Activated CD4-positive, alpha-beta T cell treated with anti-CD3 and anti-CD28 coated beads for 48 hours (primary cell): ENCODE measurements around the gene PSTPIP1.

Experiments
- DNase-seq: peaks from one replicate; pipeline ENCODE4 v3.0.0-alpha.2; 2020

The PSTPIP1 gene

DNA sequence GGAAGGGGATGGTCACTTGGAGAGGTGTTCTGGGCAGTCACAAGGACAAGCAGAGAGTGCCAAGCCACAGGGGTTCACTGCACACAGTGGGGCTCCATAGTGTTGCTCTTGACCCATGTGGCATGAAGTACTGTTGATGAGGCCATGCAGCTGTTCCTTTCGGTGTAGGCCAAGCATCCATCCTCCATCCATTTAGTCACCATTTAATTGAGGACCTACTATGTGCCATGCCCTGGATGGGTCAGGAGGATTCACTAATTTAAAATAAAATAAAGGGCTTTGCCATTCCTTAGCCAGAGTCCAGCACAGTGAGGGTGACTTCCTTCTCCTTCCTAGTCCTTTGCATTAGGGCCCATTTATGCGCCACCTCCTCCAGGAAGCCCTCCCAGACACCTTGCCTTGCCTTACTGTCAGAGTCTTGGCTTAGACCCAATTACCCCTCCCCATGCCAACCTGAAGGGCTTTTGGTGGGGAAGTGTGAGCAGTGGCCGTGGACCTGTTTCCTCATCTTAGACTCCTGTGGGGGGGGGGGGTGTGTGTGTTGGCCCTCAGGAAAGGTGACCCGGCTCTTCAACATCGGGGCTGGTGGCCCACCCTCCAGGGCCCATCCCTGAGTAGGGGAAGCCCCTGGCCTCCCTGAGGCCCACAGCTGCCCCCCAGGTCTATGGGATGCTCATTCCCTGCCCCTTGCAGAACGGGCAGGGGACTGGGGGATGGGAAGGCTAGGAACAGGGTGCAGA is 25.6 kb downstream of the PSTPIP1 start:
- no peak for DNase-seq

DNA sequence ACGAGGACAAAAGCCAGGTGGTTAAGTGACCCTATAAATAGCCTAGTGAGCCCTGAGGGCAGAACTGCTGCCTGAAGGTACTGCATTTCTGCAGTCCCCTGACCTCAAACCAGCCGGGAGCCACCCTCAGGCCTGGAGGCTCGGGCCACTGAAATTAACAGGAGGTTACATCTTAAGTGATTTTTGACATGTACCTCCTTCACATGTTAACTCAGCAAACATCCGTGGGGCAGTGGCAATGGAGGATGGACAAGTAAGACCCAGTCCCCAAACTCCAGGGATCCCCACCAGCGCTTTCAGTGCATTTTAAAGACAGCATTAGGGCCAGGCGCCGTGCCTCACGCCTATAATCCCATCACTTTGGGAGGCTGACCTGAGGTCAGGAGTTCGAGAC is 26.2 kb downstream of the PSTPIP1 start:
- no peak for DNase-seq

DNA sequence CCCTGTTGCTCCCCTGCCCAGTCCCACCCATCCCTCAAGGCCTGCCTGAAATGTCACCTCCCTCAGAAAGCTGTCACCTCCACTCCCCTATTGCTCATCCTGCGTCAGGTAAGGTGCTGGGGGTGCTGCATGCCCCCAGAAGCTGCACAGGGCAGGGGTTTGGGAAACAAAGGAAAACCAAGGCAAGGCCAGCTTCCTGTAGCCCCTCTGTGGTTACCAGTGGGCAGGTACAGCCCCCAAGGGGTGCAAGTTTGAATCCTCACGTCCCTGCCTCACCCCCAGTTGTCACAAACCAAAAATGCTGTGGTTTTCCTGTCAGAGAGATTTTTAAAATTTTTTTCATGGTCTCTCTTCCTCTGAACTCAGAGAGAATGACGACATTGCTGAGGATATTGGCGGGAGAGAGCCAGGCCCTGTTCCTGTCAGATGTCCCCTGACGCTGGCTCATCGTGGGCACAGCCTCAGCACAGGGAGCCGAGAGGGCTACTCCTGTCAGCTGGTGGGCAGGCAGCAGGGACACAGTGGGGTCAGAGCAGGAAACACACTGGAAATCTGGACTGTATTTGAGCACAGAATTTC is 27.0 kb downstream of the PSTPIP1 start:
- peak; percentile 68 for DNase-seq

- DNase-seq, result no peak
Measured at GRCh38 chr15:77022646-77023575, 28.0 kb downstream of the PSTPIP1 start.

DNA sequence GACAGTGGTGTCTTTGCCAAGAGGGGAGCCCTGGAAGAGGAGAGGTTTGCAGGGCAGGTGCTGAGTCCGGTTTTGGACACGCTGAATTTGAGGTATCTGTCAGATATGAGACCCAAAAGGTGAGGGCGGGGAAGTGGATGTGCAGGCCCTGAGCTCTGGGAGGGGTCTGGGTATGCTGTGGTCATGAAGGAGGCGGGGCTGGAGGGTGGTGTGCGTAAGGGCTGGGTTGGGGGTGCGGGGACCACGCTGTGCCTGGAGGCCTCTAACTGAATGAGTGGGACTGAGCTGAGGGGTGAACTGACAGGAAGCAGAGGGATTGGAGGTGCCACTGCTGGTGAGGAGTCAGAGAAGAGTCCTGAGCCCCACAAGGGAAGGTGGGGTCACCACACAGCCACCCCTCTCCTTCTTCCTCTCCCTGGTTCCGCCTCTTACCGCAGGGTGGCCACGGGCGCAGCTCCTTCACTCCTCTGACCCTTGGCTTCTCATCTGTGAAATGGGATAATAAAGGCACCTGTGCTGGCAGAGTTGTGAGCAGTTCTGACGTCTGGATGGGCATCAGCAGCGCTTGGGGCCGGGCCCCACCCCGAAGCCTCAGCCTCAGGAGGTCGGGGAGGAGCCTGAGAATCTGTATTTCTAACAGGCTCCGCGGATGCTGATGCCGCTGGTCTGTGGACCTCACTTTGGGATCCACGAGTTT is 28.8 kb downstream of the PSTPIP1 start:
- DNase-seq, result peak; percentile 5

DNA sequence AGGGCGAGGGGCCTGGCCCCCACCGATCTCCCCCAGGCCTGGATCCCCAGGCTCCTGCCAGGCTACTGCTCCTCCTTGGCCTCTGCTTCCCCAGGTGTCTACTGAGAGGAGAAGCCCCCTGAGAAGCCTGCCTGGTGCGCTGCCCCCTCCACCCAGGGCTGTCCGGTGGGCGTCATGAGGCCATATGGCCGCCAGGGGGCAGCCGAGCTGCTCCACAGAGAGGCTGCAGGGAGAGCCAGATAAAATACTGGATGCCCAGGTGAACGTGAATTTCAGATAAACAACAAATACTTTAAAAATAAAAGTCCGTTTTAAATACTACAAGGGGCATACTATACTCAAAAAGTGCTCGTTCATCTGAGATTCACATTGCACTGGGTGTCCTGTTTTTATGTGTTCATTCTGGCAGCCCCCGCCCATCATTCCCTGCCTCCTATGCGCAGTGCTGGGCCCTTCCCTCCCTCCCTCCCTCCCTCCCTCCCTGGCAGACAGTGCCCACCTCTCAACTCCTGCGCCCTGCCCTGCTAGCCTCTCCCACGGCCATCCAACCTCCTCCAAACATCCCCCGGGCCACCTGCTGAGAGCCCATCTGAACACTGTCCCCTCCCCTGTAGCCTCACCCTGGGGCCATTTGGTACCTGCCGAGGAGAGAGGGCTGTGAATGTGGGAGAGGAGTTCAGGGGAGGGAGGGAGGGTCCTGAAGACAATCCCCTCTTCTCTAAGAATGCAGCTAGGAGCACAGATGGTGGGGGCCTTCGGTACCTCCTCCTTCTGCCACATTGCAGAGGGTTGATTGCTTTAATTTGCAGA is 29.6 kb downstream of the PSTPIP1 start:
- DNase-seq, result peak; percentile 80

DNA sequence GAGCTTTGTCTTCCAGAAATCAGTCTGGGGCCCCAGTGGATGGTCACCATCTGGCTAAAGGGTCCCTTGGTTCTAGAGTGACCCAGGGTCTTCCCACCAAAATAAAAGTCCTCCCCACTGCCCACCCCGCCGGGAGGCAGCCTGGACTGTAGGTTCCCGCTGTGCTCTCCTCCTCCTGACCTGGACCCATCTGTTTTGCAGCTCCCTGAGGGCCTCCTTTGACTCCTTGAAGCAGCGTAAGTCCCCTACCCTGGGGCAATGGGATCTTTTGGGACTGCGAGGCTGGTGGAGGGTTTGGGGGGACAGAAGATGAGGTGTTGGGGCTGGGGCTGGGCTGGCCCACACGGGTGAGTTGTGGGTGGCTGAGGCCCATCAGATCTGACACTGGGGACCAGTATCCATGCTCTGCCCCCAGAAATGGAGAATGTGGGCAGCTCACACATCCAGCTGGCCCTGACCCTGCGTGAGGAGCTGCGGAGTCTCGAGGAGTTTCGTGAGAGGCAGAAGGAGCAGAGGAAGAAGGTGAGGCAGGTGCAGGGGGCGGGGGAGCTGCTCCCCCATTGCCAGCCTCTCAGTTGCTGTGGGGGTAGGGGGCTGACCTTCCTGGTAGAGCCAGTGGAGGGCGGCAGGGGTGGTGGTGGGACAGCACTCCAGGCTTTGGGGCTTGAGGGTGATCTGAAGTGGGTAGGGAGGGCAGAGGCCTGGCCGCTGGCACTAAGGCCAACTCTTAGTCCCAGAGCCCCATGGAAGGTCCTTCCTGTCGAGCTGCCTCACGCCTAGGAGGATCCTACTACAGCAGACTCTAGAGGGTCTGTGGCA is 30.4 kb downstream of the PSTPIP1 start:
- peak; percentile 0 for DNase-seq

GRCh38 chr15:77025941-77026411 is 31.1 kb downstream of the PSTPIP1 start:
- peak; percentile 1 for DNase-seq

- peak; percentile 2 for DNase-seq
Measured at GRCh38 chr15:77026501-77027110, 31.7 kb downstream of the PSTPIP1 start.

GRCh38 chr15:77027111-77027696 is 32.3 kb downstream of the PSTPIP1 start:
- peak; percentile 1 for DNase-seq

- peak; percentile 1 for DNase-seq
Measured at GRCh38 chr15:77027697-77028450, 32.9 kb downstream of the PSTPIP1 start.

DNA sequence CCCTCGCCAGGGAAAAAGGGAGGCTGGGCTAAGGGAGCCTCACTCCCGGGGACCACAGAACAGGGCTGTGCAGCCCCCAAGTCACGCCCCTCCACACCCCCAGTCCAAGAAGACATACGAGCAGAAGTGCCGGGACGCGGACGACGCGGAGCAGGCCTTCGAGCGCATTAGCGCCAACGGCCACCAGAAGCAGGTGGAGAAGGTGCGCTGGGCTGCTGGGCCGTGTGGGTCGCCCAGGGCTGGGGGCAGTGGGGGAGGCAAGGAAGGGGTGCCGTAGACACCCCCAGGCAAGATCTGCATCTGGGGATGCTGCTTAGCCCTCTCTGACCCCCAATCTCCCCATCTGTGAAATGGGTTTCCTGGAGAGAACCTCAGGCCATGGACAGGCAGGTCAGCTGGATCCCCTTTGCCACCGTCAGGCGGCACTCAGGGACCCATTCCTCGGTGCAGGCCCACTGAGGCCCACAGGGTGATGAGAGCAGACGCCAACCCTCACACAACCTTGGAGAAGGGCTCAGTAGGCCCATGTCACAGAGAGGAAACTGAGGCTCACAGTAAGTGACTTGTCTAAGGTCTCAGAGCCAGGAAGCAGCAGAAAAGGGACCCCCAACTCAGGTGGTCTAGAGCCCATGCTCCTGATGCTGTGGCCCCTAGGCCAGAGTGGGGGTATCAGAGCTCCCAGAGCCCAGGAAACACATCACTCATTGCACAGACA is 33.7 kb downstream of the PSTPIP1 start:
- DNase-seq, result peak; percentile 2

- DNase-seq, result peak; percentile 2
Measured at GRCh38 chr15:77029166-77030047, 34.5 kb downstream of the PSTPIP1 start.

DNA sequence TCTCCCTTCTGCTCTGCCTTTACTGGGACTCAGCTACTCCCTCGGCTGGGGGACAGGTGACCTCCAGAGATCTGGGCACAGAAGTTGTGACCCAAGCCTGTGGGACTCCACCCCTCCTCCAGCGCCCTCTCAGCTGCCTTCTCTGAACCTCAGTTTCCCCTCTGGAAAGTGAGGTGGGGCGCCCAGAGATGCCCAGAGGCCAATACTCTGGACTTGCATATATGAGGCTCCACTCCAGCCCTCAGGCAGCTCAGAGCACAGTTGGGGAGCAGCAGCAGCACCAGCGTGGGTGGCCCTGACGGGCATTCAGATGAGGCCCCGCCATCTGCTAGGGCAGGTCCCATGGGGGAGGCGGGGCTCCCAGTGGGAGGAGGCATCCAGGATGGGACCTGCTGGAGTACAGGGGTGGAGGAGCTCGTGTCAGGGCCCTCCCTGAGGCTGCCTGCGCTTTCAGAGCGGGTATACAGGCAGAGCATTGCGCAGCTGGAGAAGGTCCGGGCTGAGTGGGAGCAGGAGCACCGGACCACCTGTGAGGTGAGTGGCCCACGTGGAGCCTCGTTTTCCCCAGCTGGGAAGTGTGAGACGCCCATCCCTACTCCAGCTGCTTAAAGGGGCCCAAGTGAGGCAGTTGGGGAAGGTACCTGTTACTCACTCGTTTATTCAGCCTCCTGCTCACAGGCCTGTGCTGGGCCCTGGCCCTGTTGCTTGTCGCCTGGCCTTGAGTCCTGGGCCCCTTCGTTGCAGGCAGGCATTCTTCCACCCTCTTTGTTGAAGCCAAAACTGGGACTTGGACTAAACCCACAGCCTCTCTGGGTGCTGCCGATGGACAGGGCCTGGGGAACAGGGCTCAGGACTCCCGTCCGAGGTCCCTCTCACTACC is 35.4 kb downstream of the PSTPIP1 start:
- peak; percentile 4 for DNase-seq

- no peak for DNase-seq
Measured at GRCh38 chr15:77030928-77031375, 36.0 kb downstream of the PSTPIP1 start.

DNA sequence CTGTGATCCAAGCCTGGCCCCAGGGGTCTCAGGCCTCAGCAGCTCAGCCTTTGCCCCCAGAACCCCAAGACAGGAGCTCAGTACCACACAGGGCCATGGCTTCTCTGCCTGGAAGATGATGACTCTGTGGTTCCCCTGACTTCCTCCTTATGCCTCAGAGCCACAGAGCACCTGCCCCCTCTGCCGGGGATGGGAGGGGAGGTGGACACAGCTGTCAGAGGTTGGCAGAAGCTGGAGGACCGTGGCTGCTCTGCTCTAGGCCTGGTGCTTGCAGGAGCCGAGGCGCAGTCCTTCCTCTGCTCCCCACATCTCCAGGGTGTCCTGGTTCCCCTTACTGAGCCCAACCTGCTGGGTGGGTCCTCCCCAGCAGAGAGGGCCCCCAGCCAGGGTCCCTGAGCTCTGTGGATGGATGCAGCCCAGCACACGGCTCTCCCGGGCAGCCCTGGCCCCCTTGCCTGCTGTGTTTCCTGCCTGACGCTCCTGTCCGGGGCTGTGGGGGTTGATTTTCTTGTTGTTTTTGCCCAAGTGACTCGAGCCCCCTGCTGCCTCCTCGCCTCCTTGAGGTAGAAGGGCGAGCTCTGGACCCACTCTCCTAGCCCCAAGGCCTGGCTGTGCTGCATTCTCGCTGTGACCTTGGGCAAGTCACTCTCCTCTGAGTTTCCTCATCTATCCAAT is 36.6 kb downstream of the PSTPIP1 start:
- peak; percentile 35 for DNase-seq
